ENCODE measurements around the gene CEACAM4.
"Not testable (repeated sequence)": the region's sequence is repeated elsewhere in the genome, so short reads cannot be mapped to it uniquely, and the experiment has no call there.

The CEACAM4 gene

DNA sequence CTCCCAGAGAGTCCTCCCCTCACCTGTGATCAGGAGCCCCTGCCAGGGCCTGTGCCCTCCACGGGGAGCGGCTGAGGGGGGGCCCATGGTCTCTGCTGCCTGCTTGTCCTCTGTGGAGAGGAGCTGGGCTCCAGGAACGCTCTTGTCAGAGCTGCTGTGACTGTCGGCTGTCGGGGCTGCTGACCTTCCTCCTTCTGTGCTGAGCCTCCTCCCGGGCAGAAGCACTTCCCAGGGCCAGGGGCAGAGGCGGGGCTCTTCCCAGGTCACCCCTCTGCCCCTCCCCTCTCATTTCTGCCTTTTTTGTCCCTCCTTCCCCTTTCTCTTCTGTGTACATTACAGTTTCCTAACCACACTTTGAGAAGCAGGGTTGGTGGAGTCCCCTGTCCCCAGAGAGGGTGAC, at the start of gene CEACAM4:
Gene CEACAM4 (minus strand): TSS at position 198 of the 400 bp plus-strand sequence. CDS start 111 bp downstream, at position 87.
- DNase-seq: no peak

GRCh38 chr19:41671486-41671885, 44.6 kb upstream of the CEACAM4 start:
- DNase-seq: no peak

DNA sequence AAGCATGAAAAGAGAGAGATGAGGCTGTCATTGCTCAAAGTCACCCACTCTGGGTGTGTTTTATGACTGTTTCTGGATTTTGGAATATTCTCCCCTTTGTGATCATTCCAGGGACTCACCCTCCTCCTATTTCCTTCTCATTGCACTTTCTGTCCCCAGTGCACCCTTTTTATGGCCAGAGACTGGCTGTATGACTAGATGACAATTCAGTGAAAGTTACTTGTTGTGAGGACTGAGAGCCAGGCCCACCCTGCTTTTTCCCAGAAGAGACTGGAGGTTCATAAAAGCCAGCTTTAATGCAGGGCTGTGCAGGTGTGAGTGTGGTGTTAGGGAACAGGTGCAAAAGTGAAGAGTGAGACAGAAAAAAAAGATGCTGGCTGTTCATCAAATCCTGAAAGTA, 43.9 kb upstream of the CEACAM4 start:
- no peak for DNase-seq

DNA sequence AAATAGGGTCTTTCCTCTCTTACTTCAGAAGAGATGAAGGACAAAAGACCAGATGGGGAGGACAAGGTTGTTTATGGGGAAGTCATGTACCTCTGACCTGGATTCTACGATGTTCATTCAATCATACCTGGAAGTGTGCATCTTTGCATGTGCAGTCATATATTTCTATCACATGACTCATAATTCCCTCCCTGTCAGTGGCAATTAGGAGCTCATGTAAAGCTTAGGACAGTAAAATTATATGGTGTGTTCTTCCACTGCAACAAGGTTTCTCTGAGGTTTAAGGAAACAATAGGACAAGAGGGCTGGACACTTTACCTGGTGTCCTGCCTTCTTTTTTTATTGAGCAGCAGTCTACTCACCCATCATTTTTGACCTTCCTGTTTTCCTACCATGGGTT, 41.4 kb upstream of the CEACAM4 start:
- DNase-seq: no peak

DNA sequence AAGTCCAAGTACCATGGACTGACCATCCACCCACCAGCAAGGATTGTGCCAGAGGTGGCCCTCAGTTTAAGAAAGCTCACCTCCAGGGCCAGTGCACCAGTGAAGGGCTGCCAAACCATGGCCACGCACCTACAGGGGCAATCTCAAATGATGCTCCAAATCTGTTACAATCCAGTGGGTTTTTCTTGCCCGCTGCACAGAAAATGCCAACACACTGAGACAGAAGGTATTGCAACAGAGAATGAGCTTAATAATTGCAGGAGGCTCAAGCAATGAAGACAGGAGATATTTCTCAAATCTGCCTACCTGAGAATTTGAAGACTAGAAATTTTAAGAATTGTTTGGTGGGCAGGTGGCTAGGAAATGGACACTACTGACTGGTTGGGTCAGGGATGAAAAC, 39.2 kb upstream of the CEACAM4 start:
- no peak for DNase-seq

DNA sequence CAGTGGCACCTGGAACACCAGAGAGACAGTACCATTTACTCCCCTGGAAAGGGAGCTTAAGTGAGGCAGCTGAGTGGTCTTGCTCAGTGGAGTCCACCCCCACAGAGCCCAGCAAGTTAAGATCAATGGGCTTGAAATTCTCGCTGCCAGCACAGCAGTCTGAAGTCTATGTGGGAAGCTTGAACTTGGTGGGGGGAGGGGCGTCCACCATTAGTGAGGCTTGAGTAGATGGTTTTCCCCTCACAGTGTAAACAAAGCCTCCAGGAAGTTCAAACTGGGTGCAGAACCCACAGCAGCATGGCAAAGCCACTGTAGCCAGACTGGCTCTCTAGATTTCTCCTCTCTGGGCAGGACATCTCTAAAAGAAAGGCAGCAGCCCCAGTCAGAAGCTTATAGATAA, 30.3 kb upstream of the CEACAM4 start:
- no peak for DNase-seq

DNA sequence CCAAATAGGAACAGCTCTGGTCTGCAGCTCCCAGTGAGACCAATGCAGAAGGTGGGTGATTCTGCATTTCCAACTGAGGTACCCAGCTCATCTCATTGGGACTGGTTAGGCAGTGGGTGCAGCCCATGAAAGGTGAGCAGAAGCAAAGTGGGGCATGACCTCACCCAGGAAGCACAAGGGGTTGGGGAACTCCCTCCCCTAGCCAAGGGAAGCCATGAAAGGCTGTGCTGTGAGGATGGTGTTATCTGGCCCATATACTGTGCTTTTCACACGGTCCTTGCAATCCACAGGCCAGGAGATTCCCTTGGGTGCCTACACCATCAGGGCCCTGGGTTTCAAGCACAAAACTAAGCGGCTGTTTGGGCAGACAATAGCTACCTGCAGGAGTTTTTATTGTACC, 29.9 kb upstream of the CEACAM4 start:
- DNase-seq: not testable (repeated sequence)

DNA sequence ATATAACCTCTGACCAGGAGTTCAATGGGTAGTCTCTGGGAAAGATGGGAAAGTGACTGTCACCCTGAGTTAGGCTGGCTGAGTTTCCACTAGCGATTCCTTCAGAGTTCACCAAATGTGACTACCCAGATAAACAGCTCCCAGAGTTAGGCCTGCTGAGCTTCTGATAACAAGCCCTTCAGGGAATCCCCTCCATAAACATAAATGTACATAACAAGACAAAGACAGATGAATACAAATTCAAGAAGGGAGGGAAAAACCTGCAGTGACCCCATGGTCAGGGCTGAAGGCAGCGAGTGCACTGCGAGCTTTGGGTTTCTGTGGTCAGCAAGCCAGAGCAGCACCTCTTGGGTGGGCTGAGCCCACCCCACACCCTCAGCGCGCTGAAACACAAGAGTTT, 25.4 kb upstream of the CEACAM4 start:
- no peak for DNase-seq

DNA sequence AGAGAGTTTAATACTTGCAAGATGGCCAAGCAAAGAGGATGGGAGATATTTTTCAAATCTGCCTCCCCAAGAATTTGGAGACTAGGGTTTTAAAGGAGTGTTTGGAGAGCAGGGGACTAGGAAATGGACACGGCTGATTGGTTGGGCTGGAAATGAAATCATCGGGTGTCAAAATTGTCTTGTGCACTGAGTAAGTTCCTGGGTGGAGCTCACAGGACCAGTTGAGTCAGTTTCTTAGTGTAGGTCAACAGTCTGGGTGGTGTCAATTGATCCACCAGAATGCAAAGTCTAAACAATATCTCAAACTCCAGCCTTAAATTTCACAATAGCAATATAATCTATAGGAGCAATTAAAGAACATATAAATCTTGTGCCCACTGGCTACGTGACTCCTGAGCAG, 23.0 kb upstream of the CEACAM4 start:
- DNase-seq: no peak

DNA sequence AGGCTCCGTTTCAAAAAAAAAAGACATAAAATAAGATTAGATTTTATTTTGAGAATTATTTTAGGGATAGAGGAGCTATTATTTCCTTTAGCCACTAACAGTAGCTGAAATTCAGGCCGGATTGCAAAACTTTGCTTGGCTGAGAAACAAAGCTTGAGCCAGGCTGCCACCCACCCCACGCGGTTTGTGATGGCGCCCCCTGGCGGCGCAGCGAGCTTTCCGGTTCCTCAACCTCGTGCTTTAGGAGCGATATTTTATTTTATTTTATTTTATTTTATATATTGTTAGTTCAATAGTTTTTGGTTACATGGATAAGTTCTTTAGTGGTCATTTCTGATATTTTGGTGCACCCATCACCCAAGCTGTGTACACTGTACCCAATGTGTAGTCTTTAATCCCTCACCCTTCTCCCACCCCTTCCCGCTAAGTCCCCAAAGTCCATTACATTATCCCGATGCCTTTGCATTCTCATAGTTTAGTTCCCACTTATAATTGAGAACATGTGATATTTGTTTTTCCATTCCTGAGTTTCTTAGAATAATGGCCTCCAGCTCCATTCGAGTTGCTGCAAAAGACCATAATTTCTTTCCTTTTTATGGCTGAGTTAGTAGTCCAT, 19.8 kb upstream of the CEACAM4 start:
- DNase-seq: peak; percentile 48

DNA sequence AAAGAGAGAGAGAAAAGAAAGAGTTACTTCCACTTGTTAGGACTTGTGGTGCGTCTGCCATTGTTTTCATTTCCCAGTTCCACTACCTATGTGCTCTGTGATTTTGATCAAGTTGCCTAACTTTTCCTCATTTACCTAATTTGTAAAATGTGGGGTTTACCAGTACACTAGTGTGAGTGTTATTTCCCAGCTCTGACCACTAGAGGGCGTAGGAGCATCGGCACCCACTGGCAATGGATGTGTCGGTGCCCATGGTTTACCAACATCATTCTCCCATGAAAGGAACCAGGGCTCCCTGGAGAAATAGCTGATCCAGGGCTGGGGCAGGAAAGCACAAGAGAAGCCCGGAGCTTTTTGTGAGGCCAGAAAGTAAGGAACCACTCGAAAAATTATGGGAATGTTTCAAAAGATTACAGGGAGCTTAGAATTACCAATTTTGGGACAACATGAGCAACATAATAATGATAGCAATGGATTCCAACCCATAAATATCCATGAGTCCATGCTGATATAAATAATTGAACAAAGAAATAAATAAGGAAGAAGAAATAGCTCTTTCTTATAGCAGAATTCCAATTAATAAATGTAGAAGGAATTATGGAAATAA, 15.1 kb upstream of the CEACAM4 start:
- peak; percentile 58 for DNase-seq

DNA sequence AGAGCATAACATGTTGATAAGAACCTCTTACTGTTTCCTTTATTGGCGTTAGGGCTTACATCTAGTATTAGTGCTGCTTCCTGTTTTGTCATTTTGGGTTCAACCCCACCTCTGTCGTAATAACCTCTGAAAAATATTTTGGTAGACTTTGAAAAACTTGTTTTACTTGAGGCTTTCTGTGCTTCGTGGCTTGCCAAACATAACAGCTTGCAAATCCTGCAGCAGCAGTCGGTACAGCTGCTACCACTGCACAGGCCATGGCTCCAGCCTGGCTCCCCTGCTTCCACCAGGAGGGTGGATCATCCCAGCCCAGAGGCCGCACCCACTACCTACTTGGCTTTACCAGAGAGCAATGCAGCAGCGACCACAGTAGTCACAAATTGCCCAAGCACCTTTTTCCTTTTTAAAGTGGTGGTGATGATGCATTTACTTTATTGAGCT, 11.8 kb upstream of the CEACAM4 start:
- DNase-seq: no peak

DNA sequence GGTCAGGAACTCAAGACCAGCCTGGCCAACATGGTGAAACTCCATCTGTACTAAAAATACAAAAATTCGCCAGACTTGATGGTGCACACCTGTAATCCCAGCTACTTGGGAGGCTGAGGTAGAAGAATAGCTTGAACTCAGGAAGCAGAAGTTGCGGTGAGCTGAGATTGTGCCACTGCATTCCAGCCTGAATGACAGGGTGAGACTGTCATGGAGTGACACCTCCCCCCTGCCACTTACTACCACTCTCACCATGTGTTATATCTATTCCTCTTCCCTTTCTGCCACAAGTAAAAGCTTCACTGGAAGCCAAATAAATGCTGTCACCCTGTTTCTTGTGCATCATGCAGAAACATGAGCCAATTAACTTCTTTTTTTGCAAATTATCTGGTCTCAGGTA, 10.6 kb upstream of the CEACAM4 start:
- DNase-seq: no peak

GRCh38 chr19:41627966-41628675, 1.2 kb upstream of the CEACAM4 start:
- no peak for DNase-seq

DNA sequence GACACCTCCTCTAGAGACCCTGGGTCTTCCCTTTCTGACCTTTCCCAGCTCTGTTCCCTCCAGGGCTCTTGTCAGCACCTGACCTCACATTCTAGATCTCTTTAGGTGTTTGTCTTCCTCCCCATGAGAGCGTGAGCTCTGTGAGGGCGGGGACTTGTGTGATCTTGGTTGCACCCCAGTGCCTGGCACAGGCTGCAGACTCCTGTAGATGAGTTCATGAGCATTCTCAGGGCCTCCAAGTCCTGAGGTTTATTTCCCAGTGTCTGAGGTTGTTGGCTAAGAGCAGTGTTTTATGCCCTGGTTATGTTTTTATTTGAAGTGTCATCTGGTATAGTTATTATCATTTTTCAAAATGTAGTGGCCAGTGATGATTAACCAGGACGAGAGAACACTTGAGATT, 596 bp downstream of the CEACAM4 start:
- no peak for DNase-seq

DNA sequence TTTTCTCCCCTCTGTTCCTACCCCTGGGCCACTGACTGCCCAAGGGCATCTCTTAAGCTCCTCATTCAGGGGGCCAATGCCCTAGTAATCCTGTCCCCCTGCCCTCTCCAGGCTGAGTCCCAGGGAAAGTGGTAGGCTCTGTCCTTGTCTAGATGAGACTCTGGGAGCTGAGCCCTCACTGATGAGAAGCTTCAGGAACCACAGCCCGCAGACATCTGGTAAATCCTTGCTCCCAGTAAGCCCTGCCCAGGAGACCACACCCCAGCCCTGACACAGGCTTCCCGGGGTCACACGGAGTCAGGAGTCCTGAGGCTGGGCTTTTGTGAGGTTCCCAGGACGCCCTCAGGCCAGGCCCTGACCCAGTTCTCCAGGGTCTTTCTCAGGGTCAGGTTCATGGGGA, 1.9 kb downstream of the CEACAM4 start:
- DNase-seq: no peak

DNA sequence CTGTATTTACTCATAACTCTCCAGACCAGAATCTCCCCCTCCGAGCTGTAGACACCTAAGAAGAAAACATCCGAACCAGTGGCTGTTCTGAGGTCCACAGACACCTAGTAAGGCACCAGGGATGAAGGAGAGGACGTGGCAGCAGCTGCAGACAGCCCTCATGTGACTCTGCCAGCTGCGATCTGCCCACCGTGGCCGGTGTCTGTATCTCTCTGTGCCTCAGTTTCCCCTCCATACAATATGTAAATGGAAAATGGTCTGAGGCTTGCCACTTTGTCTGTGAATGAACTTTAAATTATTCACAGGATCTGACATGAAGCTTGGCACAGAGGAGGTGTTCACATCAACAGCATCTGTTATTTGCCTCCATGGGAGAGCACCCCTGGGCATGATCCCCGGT, 2.4 kb downstream of the CEACAM4 start:
- DNase-seq: no peak

DNA sequence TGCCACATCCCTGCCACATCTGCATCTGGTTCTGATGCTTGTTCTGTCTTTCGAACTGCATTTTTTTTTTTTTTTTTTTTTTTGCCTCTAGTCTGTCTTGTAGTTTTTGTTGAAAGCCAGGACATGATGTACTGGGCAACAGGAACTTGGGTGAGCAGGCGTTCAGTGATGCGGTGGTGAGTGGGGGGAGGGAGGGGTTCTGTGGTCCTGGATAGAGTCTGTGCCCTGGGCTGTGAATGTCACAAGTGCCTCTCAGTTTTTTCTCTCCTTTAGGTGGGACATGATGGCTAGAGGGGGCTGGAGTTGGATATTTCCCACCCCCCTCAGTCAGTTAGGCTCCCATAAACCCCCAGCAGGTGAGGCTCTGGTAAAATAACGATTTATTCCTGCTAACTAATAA, 3.5 kb downstream of the CEACAM4 start:
- DNase-seq: no peak

GRCh38 chr19:41621654-41622053, 5.2 kb downstream of the CEACAM4 start:
- no peak for DNase-seq

DNA sequence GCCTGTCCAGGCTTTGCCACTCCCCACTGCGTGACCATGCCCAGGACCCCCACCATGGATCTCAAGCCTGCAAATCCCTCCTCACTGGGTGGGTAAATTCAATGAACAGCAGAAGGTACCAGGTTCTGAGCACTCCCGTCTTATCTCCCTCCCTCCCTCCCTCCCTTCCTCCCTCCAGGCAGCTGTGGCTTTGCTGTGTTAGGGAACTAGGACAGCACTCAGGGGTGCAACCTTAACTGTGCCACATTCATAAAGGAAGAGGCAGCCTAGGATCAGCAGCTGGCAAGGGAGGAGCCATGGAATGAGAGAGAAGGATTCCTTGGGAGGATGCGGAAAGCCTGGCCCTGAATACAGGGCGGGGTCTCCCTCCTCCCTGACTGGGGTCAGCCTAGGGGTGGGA, 5.6 kb downstream of the CEACAM4 start:
- DNase-seq: no peak

- DNase-seq: no peak
Measured at GRCh38 chr19:41620171-41620570, 6.7 kb downstream of the CEACAM4 start.

- no peak for DNase-seq
Measured at GRCh38 chr19:41619018-41619556, 7.8 kb downstream of the CEACAM4 start.

- no peak for DNase-seq
Measured at GRCh38 chr19:41617941-41618730, 8.7 kb downstream of the CEACAM4 start.
